IMR-90 (cell line): ENCODE measurements around the gene SLC2A1. TPM values are rescaled to one million over a fixed set of nuclear protein-coding genes. Genes with fewer than 3 reads are reported as not detected.
A peak's percentile ranks its signal among the peaks of the same experiment; 100 is the strongest.

Experiments
- ATAC-seq: fragments of 200-7000 bp; cut with Tn5 transposase; 2 replicates; pipeline ENCODE4 v1.9.1; 2020; ENCODE audit warnings: low read depth, mild to moderate bottlenecking, moderate library complexity
- BruUV-seq: library from RNA; stranded (reverse); fragments of 400-500 nt; replicated peaks from 2 replicates; lab custom pipeline; 2021; lab: Mats Ljungman, UMichigan
- CTCF ChIA-PET: fragments of 300-600 bp; formaldehyde crosslinking; extraction: SDS; loops from one replicate; lab custom pipeline; 2021; ENCODE audit warnings: antibody characterized with exemption; lab: Yijun Ruan, JAX
- POLR2A ChIA-PET: fragments of 300-600 bp; sonication (Branson Sonifier 250); formaldehyde crosslinking; loops from one replicate; lab custom pipeline; 2022; ENCODE audit warnings: antibody characterized with exemption; ENCODE audit not compliant: unreplicated experiment; lab: Charles Lee
- DNase-seq: peaks from one replicate; pipeline ENCODE4 v3.0.0; 2013
- H2AFZ ChIP-seq: replicated peaks from 2 replicates; pipeline ENCODE3; 2013; ENCODE audit warnings: low read length, mild to moderate bottlenecking; ENCODE audit not compliant: poor library complexity
- H2AK5ac ChIP-seq: 2 replicates; pipeline ENCODE4 v1.6.1; 2013; ENCODE audit warnings: low read depth, low read length, inconsistent platforms
- H2AK9ac ChIP-seq: replicated peaks from 2 replicates; pipeline ENCODE3; 2013; ENCODE audit warnings: mild to moderate bottlenecking, low read depth, low read length, moderate library complexity; ENCODE audit not compliant: poor library complexity
- H2BK120ac ChIP-seq: 2 replicates; pipeline ENCODE4 v1.6.1; 2013; ENCODE audit warnings: low read depth, low read length, inconsistent platforms
- H2BK15ac ChIP-seq: 3 replicates; pipeline ENCODE4 v1.6.1; 2013; ENCODE audit warnings: low read depth, low read length, inconsistent platforms
- H2BK20ac ChIP-seq: 2 replicates; pipeline ENCODE4 v1.6.1; 2013; ENCODE audit warnings: low read depth, mild to moderate bottlenecking, inconsistent platforms, low read length, moderate library complexity
- H2BK5ac ChIP-seq: 2 replicates; pipeline ENCODE4 v1.6.1; 2013; ENCODE audit warnings: mild to moderate bottlenecking, low read depth, low read length, inconsistent platforms; ENCODE audit not compliant: poor library complexity, severe bottlenecking
- H3K14ac ChIP-seq: replicated peaks from 2 replicates; pipeline ENCODE4 v1.6.1; 2013; ENCODE audit warnings: low read depth, low read length, inconsistent platforms
- H3K18ac ChIP-seq: 2 replicates; pipeline ENCODE4 v1.6.1; 2013; ENCODE audit warnings: low read depth, low read length, control low read depth
- H3K23ac ChIP-seq: 2 replicates; pipeline ENCODE4 v1.6.1; 2013; ENCODE audit warnings: low read depth, low read length, inconsistent platforms
- H3K27ac ChIP-seq: 2 replicates; pipeline ENCODE4 v1.5.1; 2013; ENCODE audit warnings: mild to moderate bottlenecking, control low read depth, low read length; ENCODE audit not compliant: insufficient read depth
- H3K27me3 ChIP-seq: 2 replicates; pipeline ENCODE4 v1.6.1; 2013; ENCODE audit warnings: low read length; ENCODE audit not compliant: control insufficient read depth, insufficient read depth
- H3K36me3 ChIP-seq: 2 replicates; pipeline ENCODE4 v1.6.1; 2013; ENCODE audit warnings: low read length, mixed read lengths; ENCODE audit not compliant: control insufficient read depth, insufficient read depth
- H3K4ac ChIP-seq: 2 replicates; pipeline ENCODE4 v1.6.1; 2013; ENCODE audit warnings: low read depth, low read length, inconsistent platforms
- H3K4me1 ChIP-seq: 2 replicates; pipeline ENCODE4 v1.6.1; 2013; ENCODE audit warnings: low read length, mixed read lengths; ENCODE audit not compliant: control insufficient read depth, insufficient read depth
- H3K4me2 ChIP-seq: 2 replicates; pipeline ENCODE4 v1.6.1; 2013; ENCODE audit warnings: low read depth, mild to moderate bottlenecking, control low read depth, low read length, moderate library complexity
- H3K4me3 ChIP-seq: 2 replicates; pipeline ENCODE4 v1.5.1; 2013; ENCODE audit warnings: low read depth, mild to moderate bottlenecking, control low read depth, low read length, moderate library complexity; ENCODE audit not compliant: insufficient read depth
- H3K56ac ChIP-seq: 2 replicates; pipeline ENCODE4 v1.6.1; 2013; ENCODE audit warnings: low read length, inconsistent platforms; ENCODE audit not compliant: insufficient read depth; ENCODE audit errors: extremely low read depth
- H3K79me1 ChIP-seq, 2 experiments: 2 replicates each; pipeline ENCODE4 v1.6.1; 2013; ENCODE audit warnings: low read length in 2 of 2, inconsistent platforms in 1 of 2, low read depth in 1 of 2
- H3K9ac ChIP-seq: 2 replicates; pipeline ENCODE4 v1.6.1; 2013; ENCODE audit warnings: low read depth, low read length, control low read depth
- H3K9me1 ChIP-seq: 2 replicates; pipeline ENCODE4 v1.6.1; 2013; ENCODE audit warnings: low read length, inconsistent platforms; ENCODE audit not compliant: insufficient read depth
- H3K9me3 ChIP-seq: 2 replicates; pipeline ENCODE4 v1.6.1; 2013; ENCODE audit warnings: low read length; ENCODE audit not compliant: control insufficient read depth, insufficient read depth
- H4K20me1 ChIP-seq: 2 replicates; pipeline ENCODE4 v1.6.1; 2013; ENCODE audit warnings: low read length, inconsistent platforms; ENCODE audit not compliant: insufficient read depth
- H4K5ac ChIP-seq: 2 replicates; pipeline ENCODE4 v1.6.1; 2013; ENCODE audit warnings: mild to moderate bottlenecking, low read depth, low read length, control low read depth
- H4K8ac ChIP-seq, 2 experiments: 2 replicates each; pipeline ENCODE4 v1.6.1; 2013; ENCODE audit warnings: low read depth in 2 of 2, low read length in 2 of 2, control low read depth in 1 of 2, inconsistent platforms in 1 of 2
- H4K91ac ChIP-seq: 2 replicates; pipeline ENCODE4 v1.6.1; 2013; ENCODE audit warnings: low read depth, low read length, inconsistent platforms; ENCODE audit not compliant: insufficient read depth
- BHLHE40 ChIP-seq: fragments of 150-350 bp; IDR thresholded peaks from 2 replicates; pipeline ENCODE4 v1.6.1; 2016; ENCODE audit warnings: mild to moderate bottlenecking, low read depth, low read length
- CEBPB ChIP-seq: IDR thresholded peaks from 2 replicates; pipeline ENCODE4 v1.6.1; 2012; ENCODE audit warnings: low read depth, low read length, improper control_type of control experiment
- CHD1 ChIP-seq: IDR thresholded peaks from 2 replicates; pipeline ENCODE4 v1.6.1; 2012; ENCODE audit warnings: low read depth, low read length, improper control_type of control experiment
- FOS ChIP-seq: fragments of 150-350 bp; IDR thresholded peaks from 2 replicates; pipeline ENCODE4 v1.6.1; 2016; ENCODE audit warnings: low read depth, low read length
- MAZ ChIP-seq: IDR thresholded peaks from 2 replicates; pipeline ENCODE4 v1.6.1; 2012; ENCODE audit warnings: low read depth, mild to moderate bottlenecking, low read length, improper control_type of control experiment, moderate library complexity, borderline replicate concordance
- MXI1 ChIP-seq: IDR thresholded peaks from 2 replicates; pipeline ENCODE4 v1.6.1; 2012; ENCODE audit warnings: low read depth, mild to moderate bottlenecking, low read length, moderate library complexity, borderline replicate concordance
- SMC3 ChIP-seq: fragments of 150-350 bp; IDR thresholded peaks from 2 replicates; pipeline ENCODE4 v1.6.1; 2016; ENCODE audit warnings: low read depth, mild to moderate bottlenecking, antibody characterized with exemption, low read length, moderate library complexity
- WGBS, 2 experiments: methylation state at CpG; one replicate each; pipeline versions ENCODE4 v1.1.5 to v1.1.7; 2013; ENCODE audit warnings: missing lambda C conversion rate in 2 of 2; ENCODE audit not compliant: insufficient read length in 1 of 2; ENCODE audit errors: extremely low coverage in 2 of 2; 5-methylcytosine and 5-hydroxymethylcytosine counted together
- dilution Hi-C: fragments of 300-500 bp; cut with HindIII; formaldehyde crosslinking; loops from one replicate; pipeline ENCODE4 v1.14.3; 2018; ENCODE audit warnings: low sequenced_read_pairs; ENCODE audit not compliant: unreplicated experiment
- in situ Hi-C: fragments of 300-500 bp; cut with MboI; formaldehyde crosslinking; loops from 3 replicates; pipeline ENCODE4 v1.14.3; 2019; ENCODE audit warnings: low sequenced_read_pairs, inconsistent platforms, mixed read lengths
- intact Hi-C: fragments of 100-400 bp; cut with micrococcal nuclease; formaldehyde crosslinking; loops from 2 replicates; pipeline ENCODE4 v1.10.0; 2022
- polyA plus RNA-seq, 3 experiments: library from polyadenylated mRNA; depleted of rRNA; stranded (reverse); fragments of >200 nt; gene quantifications; 2 replicates each; pipeline ENCODE4 v1.2.3, GENCODE V29; 2012; ENCODE audit warnings: low replicate concordance in 1 of 3
- total RNA-seq: library from RNA; depleted of rRNA; stranded (reverse); fragments of >200 nt; gene quantifications from 2 replicates; pipeline ENCODE4 v1.2.3, GENCODE V29; 2012

The SLC2A1 gene
- total and polyA plus RNA-seq, 2 of the 4 experiments (the other 2 are of a cell fraction) = 200 to 395 TPM

DNA sequence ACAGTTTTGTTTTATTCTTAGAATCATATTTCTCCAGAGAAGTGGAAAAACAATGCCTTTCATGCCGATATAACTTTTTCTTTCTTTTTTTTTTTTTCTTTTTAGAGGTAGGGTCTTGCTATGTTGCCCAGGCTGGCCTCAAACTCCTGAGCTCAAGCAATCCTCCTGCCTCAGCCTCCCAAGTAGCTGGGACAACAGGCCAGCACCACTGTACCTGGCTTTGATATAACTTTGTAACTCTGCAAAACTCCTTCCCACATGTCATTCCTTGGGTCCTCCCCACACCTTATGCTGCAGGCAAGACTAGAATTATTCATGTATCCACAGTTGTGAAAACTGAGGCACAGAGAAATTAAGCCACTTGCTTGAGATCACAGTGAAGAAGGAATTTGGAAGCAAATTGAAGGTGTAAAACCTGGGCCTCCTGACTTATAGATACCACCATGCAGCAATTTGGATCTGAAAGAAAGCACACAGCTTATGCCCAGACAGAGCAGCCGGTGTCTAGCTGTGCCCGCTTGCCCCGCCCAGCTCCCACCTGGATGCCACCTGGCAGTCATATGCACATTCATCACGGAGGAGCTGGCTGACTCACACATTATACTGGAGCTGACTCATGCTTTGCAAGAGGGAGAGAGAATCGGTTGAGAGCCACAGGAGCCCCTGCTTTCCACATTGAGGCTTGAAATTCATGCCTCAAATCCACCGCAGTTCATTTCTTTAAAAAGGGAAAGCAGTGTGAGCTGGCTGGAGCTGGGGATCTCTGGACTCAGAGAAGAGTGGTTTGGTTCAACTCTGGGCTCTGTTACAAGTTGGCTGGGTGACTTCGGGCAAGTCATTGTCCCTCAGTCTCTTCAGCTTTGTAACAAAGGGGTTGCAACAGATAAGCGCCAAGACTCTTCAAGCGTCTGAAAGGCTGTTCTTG lies 8.3 kb upstream of the SLC2A1 start (continued):
- TF ChIP-seq FOS (peak; percentile 93), MXI1 (no peak), CEBPB (peak; percentile 73)

DNA sequence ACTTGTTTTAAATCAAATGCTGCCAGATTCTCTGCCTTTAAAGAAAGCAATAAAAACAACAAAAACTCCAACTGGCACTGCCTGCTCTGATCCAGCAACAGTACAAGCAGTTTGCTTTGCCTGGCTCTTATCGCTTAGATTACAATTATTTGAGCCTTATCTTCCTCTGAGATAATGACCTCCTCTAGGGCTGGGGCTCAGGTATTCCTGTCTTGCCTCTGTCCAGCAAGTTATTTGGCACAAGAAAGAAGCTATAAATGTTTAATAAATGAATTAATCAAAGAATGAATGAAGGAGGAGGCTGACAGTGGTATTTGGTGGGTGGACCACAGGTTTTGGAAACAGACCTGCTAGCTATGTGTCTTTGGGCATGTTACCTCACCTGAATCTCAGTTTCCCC lies 6.7 kb upstream of the SLC2A1 start:
- H3K9me1 ChIP-seq = peaks cover 24% of the 10 kb centered on the region
- H4K5ac ChIP-seq = no peak overlapping the region
- H3K4me2 ChIP-seq = no peak overlapping the region
- 0 out of 2 replicates have a peak overlapping the region, but pooled peaks have one; percentile 17 for H4K91ac ChIP-seq
- intact Hi-C loops (no loop called here), in situ Hi-C loops (no loop called here), dilution Hi-C loops (no loop called here)
- no peak overlapping the region; a peak in 1 of 4 replicates for H4K8ac ChIP-seq
- ChIA-PET POLR2A (no interaction called here), CTCF (no interaction called here)
- H3K4ac ChIP-seq = peak overlapping the region; percentile 26; the same call in 1 of the 2 replicates
- peak overlapping the region; percentile 88; the same call in 1 of the 2 replicates for H2AK5ac ChIP-seq
- peak overlapping the region; percentile 17; the same call in 1 of the 2 replicates for H2BK20ac ChIP-seq
- H3K18ac ChIP-seq = no peak overlapping the region
- no peak overlapping the region for H3K23ac ChIP-seq
- no peak overlapping the region for H2AFZ ChIP-seq
- TF ChIP-seq MAZ (no peak), CHD1 (no peak), CEBPB (no peak), BHLHE40 (no peak), MXI1 (no peak), SMC3 (no peak)
- no peak for ATAC-seq
- H3K14ac ChIP-seq = no peak overlapping the region
- no peak overlapping the region for H3K56ac ChIP-seq
- no peak overlapping the region for H2AK9ac ChIP-seq
- H3K9me3 ChIP-seq = no peaks in the 10 kb centered on the region
- H3K4me1 ChIP-seq = peaks cover 32% of the 10 kb centered on the region
- H3K27me3 ChIP-seq = no peaks in the 10 kb centered on the region
- no TSS peak for BruUV-seq
- no CpG with 5 or more reads among the region's 1 CpG for WGBS, 2 experiments
- H4K20me1 ChIP-seq = no peaks in the 10 kb centered on the region
- no peak for DNase-seq
- no peak overlapping the region for H2BK5ac ChIP-seq
- no peak overlapping the region for H3K27ac ChIP-seq
- peak overlapping the region; percentile 24; the same call in 1 of the 3 replicates for H2BK15ac ChIP-seq
- no peaks in the 10 kb centered on the region for H3K36me3 ChIP-seq
- no peak overlapping the region for H3K4me3 ChIP-seq
- peak overlapping the region; percentile 13; the same call in 1 of the 2 replicates for H2BK120ac ChIP-seq
- no peak overlapping the region for H3K9ac ChIP-seq
- peaks cover 23 to 37% of the 10 kb centered on the region in 2 experiments for H3K79me1 ChIP-seq
